Measurements from ENCODE around the gene WRAP73.

The WRAP73 gene

DNA sequence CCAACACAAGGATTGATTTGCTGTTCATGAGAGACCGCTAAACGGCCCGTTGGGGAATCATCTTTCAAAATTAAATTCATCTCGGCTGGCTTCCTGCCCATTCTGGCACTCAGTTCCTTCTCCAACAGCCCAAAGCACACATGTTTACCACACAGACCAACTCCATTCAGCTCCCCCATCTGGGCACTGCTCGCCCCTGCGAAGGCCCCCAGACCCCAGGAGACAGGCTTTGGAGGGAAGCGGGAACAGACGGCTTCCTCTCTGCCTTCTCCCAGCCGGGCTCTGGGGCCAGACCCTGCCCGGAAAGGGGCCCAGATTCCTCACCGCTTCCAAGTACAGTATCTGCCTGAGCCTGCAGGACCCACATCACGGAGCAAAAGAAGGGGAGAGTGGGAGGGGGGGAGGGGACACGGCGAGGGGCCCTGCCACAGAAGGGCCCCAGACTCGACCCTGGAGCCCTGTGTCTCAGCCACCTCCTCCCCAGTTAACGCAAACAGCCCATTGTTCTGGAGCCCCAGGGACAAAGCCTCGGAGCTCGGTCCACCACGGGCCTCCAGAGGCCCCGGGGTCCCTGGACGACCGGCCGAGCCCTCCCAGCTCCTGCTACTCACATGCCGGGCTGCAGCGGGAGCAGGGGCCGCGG is 39.3 kb downstream of the WRAP73 start:
- Histone ChIP-seq H3K36me3 (no peaks in the 10 kb centered on the region), H3K4me3 (ENCODE audit: low read depth in 1 of 2, low read length in 1 of 2) (peak overlapping the region; percentile 47 to 70), H3K27me3 (peaks cover 51% of the 10 kb centered on the region), H3K4me1 (ENCODE audit: control insufficient read depth in 1 of 2, insufficient read depth in 1 of 2, low read depth in 1 of 2, low read length in 1 of 2) (peaks cover 32 to 37% of the 10 kb centered on the region in 2 experiments), H3K9me3 (no peaks in the 10 kb centered on the region), H3K27ac (no peak overlapping the region)
- TF ChIP-seq, protein P1, sequence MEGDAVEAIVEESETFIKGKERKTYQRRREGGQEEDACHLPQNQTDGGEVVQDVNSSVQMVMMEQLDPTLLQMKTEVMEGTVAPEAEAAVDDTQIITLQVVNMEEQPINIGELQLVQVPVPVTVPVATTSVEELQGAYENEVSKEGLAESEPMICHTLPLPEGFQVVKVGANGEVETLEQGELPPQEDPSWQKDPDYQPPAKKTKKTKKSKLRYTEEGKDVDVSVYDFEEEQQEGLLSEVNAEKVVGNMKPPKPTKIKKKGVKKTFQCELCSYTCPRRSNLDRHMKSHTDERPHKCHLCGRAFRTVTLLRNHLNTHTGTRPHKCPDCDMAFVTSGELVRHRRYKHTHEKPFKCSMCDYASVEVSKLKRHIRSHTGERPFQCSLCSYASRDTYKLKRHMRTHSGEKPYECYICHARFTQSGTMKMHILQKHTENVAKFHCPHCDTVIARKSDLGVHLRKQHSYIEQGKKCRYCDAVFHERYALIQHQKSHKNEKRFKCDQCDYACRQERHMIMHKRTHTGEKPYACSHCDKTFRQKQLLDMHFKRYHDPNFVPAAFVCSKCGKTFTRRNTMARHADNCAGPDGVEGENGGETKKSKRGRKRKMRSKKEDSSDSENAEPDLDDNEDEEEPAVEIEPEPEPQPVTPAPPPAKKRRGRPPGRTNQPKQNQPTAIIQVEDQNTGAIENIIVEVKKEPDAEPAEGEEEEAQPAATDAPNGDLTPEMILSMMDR (IDR thresholded peaks at IDR 0.05) = no peak

DNA sequence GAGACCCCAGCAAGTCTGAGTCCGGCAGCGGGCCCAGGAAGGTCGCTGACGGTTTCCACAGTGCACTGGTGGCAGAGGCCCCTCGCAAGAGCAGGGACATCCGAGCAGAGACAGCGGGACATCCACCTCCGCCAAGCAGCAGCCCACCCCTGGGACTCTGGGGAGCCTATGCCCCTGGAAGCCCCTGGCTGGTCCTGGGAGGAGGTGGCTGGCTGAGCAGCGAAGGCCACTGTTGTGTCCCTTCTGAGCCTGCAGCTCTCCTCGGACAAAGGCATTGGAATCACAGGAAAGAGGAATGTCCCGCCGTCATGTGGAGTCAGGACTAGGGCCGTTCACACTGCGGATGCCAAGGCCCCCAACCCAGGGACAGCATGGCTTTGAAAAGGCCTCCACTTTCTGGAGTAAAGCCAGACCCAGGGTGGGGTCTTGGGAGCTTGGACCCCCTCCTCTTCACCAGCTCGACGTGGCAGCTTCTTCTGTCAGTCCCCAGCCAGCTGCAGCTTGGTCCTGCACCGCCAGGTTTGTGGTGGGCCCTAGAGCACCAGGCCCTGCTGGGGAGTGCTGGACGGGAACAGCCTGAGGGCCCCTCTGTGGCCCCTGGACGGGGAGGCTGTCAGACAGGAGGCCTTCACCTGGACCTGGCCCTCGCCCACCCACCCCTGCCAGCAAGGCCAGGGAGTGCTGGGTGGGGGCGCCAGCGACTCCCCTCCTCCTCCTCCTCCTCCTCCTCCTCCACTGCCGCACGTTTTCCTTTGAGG is 40.0 kb downstream of the WRAP73 start:
- Histone ChIP-seq H3K9me3 (no peaks in the 10 kb centered on the region), H3K27me3 (peaks cover 47% of the 10 kb centered on the region), H3K36me3 (no peaks in the 10 kb centered on the region), H3K27ac (no peak overlapping the region), H3K4me3 (ENCODE audit: low read depth in 1 of 2, low read length in 1 of 2) (peak overlapping the region in 1 of 2 experiments; percentile 70), H3K4me1 (ENCODE audit: control insufficient read depth in 1 of 2, insufficient read depth in 1 of 2, low read depth in 1 of 2, low read length in 1 of 2) (peaks cover 32 to 37% of the 10 kb centered on the region in 2 experiments)
- TF ChIP-seq, protein P1 (IDR thresholded peaks at IDR 0.05) = no peak

DNA sequence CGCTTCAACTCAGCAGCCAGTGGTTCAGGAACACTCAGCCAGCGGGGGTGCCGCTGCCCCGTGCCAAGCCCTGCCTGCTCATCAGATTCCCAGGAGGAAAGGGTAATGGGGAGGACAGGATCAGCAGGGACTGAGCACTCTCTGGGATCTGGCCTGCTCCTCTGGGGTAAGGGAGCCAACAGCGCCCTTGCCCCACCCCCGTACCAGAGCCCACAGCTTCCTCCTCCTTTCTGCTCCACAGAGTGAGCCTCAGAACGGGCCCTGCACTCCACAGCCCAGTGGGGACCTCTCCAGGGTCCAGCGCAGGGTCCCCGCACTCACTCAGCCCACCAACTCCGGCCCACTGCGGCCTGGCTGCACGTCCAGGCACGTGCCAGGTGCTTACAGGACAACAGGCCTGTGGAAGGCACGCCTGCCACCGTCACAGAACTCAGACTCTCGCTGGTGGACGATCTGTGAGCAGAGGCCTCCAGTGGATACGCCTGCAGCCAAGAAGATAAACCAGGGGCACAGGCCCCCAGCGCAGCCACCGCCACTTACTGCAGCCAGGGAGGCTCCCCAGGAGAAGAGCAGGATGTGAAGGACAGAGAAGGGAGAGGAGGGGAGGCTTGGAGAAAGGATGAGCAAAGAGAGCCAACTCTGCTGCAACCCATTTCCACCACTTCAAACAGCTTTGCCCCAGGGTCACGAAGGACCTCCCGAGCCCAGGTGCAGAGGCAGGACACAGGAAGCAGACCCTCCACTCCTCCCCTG is 40.7 kb downstream of the WRAP73 start:
- no peak overlapping the region for H3K27ac ChIP-seq
- H3K4me1 ChIP-seq (ENCODE audit: control insufficient read depth in 1 of 2, insufficient read depth in 1 of 2, low read depth in 1 of 2, low read length in 1 of 2) = peaks cover 35 to 43% of the 10 kb centered on the region in 2 experiments
- H3K27me3 ChIP-seq = peaks cover 47% of the 10 kb centered on the region
- H3K9me3 ChIP-seq = no peaks in the 10 kb centered on the region
- TF ChIP-seq, protein P1 (IDR thresholded peaks at IDR 0.05) = no peak
- H3K36me3 ChIP-seq = no peaks in the 10 kb centered on the region
- H3K4me3 ChIP-seq (ENCODE audit: low read depth in 1 of 2, low read length in 1 of 2) = no peak overlapping the region

DNA sequence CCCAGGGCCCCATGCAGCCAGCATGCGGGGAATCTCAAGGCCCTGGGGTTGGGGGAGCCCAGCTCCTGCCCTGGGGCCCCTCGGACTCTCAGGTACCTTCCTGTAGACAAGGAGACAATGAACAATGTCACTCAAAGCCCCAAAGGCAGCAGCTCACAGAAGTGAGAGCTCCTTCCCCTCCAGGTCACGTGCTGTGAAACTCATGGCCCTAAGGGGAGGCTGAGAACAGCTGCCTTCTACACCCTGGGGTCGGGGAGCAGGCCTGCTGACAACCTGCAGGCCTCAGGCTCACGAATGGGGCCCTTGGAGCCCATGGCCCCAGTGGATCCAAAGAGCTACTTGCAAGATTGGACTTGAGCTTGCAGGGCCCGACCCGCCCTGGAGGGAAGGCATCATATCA is 41.7 kb downstream of the WRAP73 start:
- no peaks in the 10 kb centered on the region for H3K36me3 ChIP-seq
- H3K27ac ChIP-seq = no peak overlapping the region
- TF ChIP-seq, protein P1 (IDR thresholded peaks at IDR 0.05) = no peak
- peaks cover 37% of the 10 kb centered on the region for H3K27me3 ChIP-seq
- H3K4me3 ChIP-seq (ENCODE audit: low read depth in 1 of 2, low read length in 1 of 2) = no peak overlapping the region
- peaks cover 45 to 54% of the 10 kb centered on the region in 2 experiments for H3K4me1 ChIP-seq (ENCODE audit: control insufficient read depth in 1 of 2, insufficient read depth in 1 of 2, low read depth in 1 of 2, low read length in 1 of 2)
- no peaks in the 10 kb centered on the region for H3K9me3 ChIP-seq

DNA sequence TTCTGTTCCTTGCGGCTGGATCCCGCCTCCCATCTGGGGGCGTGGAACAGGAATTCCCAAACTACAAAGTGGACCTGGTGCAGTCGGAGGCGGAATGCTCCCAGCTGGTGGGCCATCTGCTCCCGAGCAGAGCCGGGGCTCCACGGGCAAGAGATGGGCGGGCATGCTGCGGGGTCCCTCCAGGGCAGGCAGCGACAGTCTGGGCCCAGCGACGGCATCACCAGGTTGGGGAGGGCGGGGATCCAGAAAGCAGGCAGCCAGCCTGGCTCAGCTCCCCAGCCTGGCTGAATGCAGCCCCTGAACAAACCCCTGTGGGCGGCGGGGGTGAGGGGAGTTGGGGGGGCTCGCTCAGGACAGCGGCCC is 42.2 kb downstream of the WRAP73 start:
- Histone ChIP-seq H3K4me3 (ENCODE audit: low read depth in 1 of 2, low read length in 1 of 2) (no peak overlapping the region), H3K9me3 (no peaks in the 10 kb centered on the region), H3K27ac (no peak overlapping the region), H3K27me3 (peaks cover 32% of the 10 kb centered on the region), H3K36me3 (no peaks in the 10 kb centered on the region), H3K4me1 (ENCODE audit: control insufficient read depth in 1 of 2, insufficient read depth in 1 of 2, low read depth in 1 of 2, low read length in 1 of 2) (peaks cover 50 to 58% of the 10 kb centered on the region in 2 experiments)
- TF ChIP-seq, protein P1 (IDR thresholded peaks at IDR 0.05) = no peak

Data from neutrophil (primary cell).